Kidney (tissue), 14 donors: ENCODE results near the gene F3. TPM values are rescaled to one million over a fixed set of nuclear protein-coding genes. Genes with fewer than 3 reads are reported as not detected.

Source experiments
- DNase-seq, 5 donors: peaks; one replicate each; pipeline ENCODE4 v3.0.0-alpha.2; 2013 to 2020
- FAIRE-seq: peaks from 2 replicates; lab custom pipeline; 2012; peaks lifted over from hg19 to GRCh38; lab: Jason Lieb, UNC
- H3K27ac ChIP-seq, 2 donors: one replicate each; pipeline ENCODE4 v1.7.0; 2013; ENCODE audit warnings: low read depth in 2 of 2, low read length in 2 of 2, inconsistent platforms in 1 of 2
- H3K27me3 ChIP-seq: one replicate; pipeline ENCODE4 v1.7.1; 2013; ENCODE audit warnings: low read length, inconsistent platforms; ENCODE audit not compliant: control insufficient read depth, insufficient read depth
- H3K36me3 ChIP-seq, 3 donors: one replicate each; pipeline versions ENCODE4 v1.7.0 to v1.7.1; 2013; ENCODE audit warnings: low read length in 3 of 3, control low read depth in 1 of 3, inconsistent platforms in 1 of 3; ENCODE audit not compliant: insufficient read depth in 3 of 3, control insufficient read depth in 2 of 3
- H3K4me1 ChIP-seq, 3 donors: one replicate each; pipeline versions ENCODE4 v1.7.0 to v1.7.1; 2013; ENCODE audit warnings: low read length in 3 of 3, inconsistent platforms in 1 of 3, low read depth in 1 of 3; ENCODE audit not compliant: control insufficient read depth in 2 of 3, insufficient read depth in 2 of 3
- H3K4me3 ChIP-seq, 3 donors: one replicate each; pipeline versions ENCODE4 v1.7.0 to v1.8.1; 2013; ENCODE audit warnings: low read length in 3 of 3, control low read depth in 1 of 3, inconsistent platforms in 1 of 3
- H3K9ac ChIP-seq, 3 donors: one replicate each; pipeline versions ENCODE4 v1.7.0 to v1.7.1; 2013; ENCODE audit warnings: low read length in 3 of 3, control low read depth in 1 of 3, inconsistent platforms in 1 of 3
- H3K9me3 ChIP-seq, 3 donors: one replicate each; pipeline versions ENCODE4 v1.7.0 to v1.7.1; 2013; ENCODE audit warnings: low read length in 3 of 3, control low read depth in 1 of 3, inconsistent platforms in 1 of 3; ENCODE audit not compliant: control insufficient read depth in 2 of 3, insufficient read depth in 1 of 3
- CTCF ChIP-seq: IDR thresholded peaks from 3 replicates; pipeline ENCODE4 v1.5.1; 2012; ENCODE audit warnings: mild to moderate bottlenecking, moderate library complexity, borderline replicate concordance; ENCODE audit not compliant: insufficient read depth; ENCODE audit errors: extremely low read depth
- intact Hi-C: fragments of 100-400 bp; cut with DNase I; formaldehyde crosslinking; loops from one replicate; pipeline ENCODE4 v1.11.1; 2022
- polyA plus RNA-seq: library from polyadenylated mRNA; stranded (reverse); fragments of 350-450 nt; fragmentation: Illumina TruSeq; extraction: RNeasy Lipid Tissue Mini Kit (QIAGEN cat#74804); gene quantifications from one replicate; pipeline ENCODE4 v1.2.3, GENCODE V29; 2014; ENCODE audit warnings: low read depth, low replicate concordance; ENCODE audit not compliant: insufficient read depth
- total RNA-seq: library from RNA; stranded (reverse); fragmentation: NEBNext Ultra II Directional; extraction: Animal tissue kit (Norgen Biotek cat#: 25700); gene quantifications from one replicate; pipeline ENCODE4 v1.2.1, GENCODE V29; 2021
- donor health status: control.
- donor health status: control.
- donor health status: control.
- donor health status: control.
- donor health status: control.
- donor health status: DM: yes; HTN: yes; CAD: no.
- donor health status: Normal renal cell carcinoma (clear cell type).

F3 gene
- total and polyA plus RNA-seq, 2 donors from 2014 or later, result 8.8 to 19.0 TPM

- peaks cover 0 to under 1% (median 0%) of the 10 kb centered on the region in 3 donors for H3K4me1 ChIP-seq
- no peak overlapping the region for H3K9ac ChIP-seq
- TF ChIP-seq CTCF, result peak; percentile 57
- H3K4me3 ChIP-seq, result no peak overlapping the region
- peak in 3 of 5 donors; percentile 26 to 87 (median 68) for DNase-seq
- intact Hi-C loops, result loop anchor here (10.0 kb wide), 1 partner anchor 282 kb away; no protein-coding TSS in a partner anchor
- H3K27ac ChIP-seq, result no peak overlapping the region
- no peaks in the 10 kb centered on the region for H3K27me3 ChIP-seq
- no peak for FAIRE-seq
- H3K9me3 ChIP-seq, result no peaks in the 10 kb centered on the region
- peaks cover 0 to 3% (median 0%) of the 10 kb centered on the region in 3 donors for H3K36me3 ChIP-seq
These were observed 19.3 kb downstream of the F3 start for GRCh38 chr1:94522304-94522703.

DNA sequence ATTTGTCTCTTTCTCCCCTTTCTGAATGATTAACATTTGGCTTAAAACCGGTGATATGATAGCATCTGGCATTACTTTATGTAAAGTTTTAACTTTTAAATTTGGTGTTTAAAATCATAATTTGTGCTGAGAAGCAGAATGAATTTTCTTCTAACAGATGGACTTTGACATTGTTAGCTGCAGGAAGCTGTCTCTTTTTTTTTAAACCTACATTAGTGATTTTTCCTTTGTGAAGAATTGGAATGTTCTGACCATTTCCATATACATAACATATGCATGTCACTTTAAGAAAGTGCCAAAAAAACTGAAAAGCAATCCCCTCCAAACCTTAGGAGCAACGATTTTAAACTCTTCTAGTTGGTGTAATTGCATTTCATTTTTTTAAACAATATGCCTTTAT, 22.2 kb downstream of the F3 start:
- no peak overlapping the region for H3K4me3 ChIP-seq
- FAIRE-seq (no peak), DNase-seq (no peak)
- H3K4me1 ChIP-seq, result no peaks in the 10 kb centered on the region
- no peaks in the 10 kb centered on the region for H3K9me3 ChIP-seq
- intact Hi-C loops, result no loop called here
- no peak overlapping the region for H3K27ac ChIP-seq
- no peak overlapping the region for H3K9ac ChIP-seq
- peaks cover 0 to 3% (median 0%) of the 10 kb centered on the region in 3 donors for H3K36me3 ChIP-seq
- H3K27me3 ChIP-seq, result no peaks in the 10 kb centered on the region
- no peak for TF ChIP-seq CTCF

DNA sequence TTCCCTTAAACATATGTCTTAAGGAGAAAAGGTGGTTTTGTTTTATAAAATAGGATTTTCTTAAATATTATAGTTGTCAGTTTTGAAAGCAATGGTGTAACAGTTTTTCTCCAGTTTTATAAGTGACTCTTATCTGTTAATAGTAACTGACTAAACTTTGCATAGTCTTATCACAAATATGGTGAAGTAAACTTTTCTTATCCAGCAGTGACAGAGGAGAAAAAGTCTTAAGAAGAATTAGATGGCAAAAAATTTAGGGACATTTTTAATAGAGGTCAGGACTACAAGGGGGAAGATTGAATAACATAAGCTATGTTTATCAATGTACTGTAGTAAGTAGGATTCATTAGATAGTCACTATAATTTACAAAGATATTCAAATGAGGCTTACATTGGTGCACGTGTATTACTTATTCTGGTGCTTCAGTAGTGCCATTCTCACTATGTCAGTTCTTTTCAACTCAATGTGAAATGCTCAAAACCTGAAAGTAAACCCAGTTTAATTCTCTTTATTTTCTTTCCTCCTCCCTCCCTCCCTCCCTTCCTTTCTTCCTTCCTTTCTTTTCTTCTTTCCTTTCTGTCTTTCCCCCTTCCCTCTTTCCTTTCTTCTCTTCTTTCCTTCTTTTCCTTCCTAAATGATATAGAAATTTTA, 26.1 kb downstream of the F3 start:
- peaks cover 0 to 6% (median 0%) of the 10 kb centered on the region in 3 donors for H3K36me3 ChIP-seq
- TF ChIP-seq CTCF, result no peak
- H3K9me3 ChIP-seq, result no peaks in the 10 kb centered on the region
- DNase-seq, result no peak
- no peak overlapping the region for H3K4me3 ChIP-seq
- no peaks in the 10 kb centered on the region for H3K27me3 ChIP-seq
- no peaks in the 10 kb centered on the region for H3K4me1 ChIP-seq
- H3K27ac ChIP-seq, result no peak overlapping the region
- intact Hi-C loops, result no loop called here
- no peak overlapping the region for H3K9ac ChIP-seq
- FAIRE-seq, result no peak
